ENCODE measurements around the gene KNDC1. TPM values are rescaled to one million over a fixed set of nuclear protein-coding genes. Genes with fewer than 3 reads are reported as not detected.

KNDC1 gene
- total RNA-seq, 6 experiments from 2014 or later, result 0.54 to 11.6 (median 8.2) TPM

DNA sequence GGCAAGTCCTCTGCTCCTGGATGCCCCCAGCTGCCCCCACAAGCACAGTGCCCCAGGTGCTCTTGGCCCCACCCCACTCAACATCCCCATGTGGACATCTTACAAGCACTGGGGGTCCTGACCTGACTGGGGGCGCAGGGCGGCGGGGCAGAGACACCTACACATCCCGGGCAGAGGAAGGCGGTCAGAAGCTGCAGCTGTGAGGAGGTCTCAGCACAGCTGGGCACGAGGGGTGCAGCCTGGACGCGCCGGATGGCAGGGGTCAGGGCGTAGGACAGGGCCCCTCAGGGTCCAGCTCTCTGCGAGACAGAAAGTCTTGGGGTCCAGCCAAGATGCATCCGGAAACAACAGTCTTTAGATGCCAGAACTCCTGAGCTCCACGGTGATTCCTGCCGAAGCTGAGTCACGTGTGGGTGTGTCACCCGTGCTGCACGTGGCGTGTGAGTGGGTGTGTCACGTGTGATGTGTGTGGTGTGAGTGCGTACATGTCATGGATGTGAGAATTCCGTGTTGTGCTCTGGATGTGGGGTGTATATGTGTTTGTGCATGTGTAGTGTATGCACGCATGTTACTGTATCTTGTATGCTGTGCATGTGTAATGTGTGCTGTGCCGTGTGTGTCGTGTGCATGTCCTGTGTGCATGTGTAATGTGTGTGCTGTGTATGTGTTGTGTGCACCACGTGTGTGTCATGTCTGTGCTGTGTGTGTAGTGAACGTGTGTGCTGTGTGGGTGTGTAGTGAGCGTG, 82.8 kb downstream of the KNDC1 start:
- no peak for DNase-seq
- Histone ChIP-seq H3K9me3 (no peaks in the 10 kb centered on the region), H3K4me3 (no peak overlapping the region), H3K4me1 (no peaks in the 10 kb centered on the region), H3K36me3 (no peaks in the 10 kb centered on the region), H3K27ac (no peak overlapping the region), H3K27me3 (peaks cover 0 to 5% of the 10 kb centered on the region in 2 donors)
- ATAC-seq, result no peak
- intact Hi-C loops (cut with DNase I), result no loop called here
- TF ChIP-seq, protein P1, sequence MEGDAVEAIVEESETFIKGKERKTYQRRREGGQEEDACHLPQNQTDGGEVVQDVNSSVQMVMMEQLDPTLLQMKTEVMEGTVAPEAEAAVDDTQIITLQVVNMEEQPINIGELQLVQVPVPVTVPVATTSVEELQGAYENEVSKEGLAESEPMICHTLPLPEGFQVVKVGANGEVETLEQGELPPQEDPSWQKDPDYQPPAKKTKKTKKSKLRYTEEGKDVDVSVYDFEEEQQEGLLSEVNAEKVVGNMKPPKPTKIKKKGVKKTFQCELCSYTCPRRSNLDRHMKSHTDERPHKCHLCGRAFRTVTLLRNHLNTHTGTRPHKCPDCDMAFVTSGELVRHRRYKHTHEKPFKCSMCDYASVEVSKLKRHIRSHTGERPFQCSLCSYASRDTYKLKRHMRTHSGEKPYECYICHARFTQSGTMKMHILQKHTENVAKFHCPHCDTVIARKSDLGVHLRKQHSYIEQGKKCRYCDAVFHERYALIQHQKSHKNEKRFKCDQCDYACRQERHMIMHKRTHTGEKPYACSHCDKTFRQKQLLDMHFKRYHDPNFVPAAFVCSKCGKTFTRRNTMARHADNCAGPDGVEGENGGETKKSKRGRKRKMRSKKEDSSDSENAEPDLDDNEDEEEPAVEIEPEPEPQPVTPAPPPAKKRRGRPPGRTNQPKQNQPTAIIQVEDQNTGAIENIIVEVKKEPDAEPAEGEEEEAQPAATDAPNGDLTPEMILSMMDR (IDR thresholded peaks at IDR 0.05), result no peak
- TF ChIP-seq POLR2A (IDR thresholded peaks at IDR 0.05), result no peak
- 62% methylated on average over 20 of the region's 27 CpGs for WGBS (ENCODE audit: insufficient coverage, low coverage, low lambda C conversion rate, missing lambda C conversion rate)

DNA sequence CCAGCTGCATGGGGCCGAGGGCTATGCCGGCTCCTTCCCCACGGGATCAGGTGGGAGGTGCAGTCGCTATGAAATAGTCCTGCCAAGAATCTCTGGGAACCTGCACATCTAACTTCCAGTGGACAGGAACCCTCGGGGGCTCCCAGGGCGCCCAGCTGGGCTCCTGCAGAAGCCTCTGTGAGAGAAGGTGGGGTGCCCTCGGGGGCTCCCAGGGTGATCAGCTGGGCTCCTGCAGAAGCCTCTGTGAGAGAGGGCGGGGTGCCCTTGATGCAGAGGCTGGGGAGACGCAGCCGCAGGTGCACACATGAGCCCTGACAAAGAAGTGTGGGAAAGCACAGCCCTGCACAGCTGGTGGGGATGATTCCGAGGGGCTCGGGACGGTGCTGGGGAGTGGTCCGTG, 83.6 kb downstream of the KNDC1 start:
- no peaks in the 10 kb centered on the region for H3K4me1 ChIP-seq
- WGBS (ENCODE audit: insufficient coverage, low coverage, low lambda C conversion rate, missing lambda C conversion rate), result 65% methylated on average over 10 of the region's 14 CpGs
- H3K27ac ChIP-seq, result no peak overlapping the region
- peaks cover 0 to 5% of the 10 kb centered on the region in 2 donors for H3K27me3 ChIP-seq
- intact Hi-C loops (cut with DNase I), result no loop called here
- ATAC-seq (no peak), DNase-seq (no peak)
- no peaks in the 10 kb centered on the region for H3K36me3 ChIP-seq
- no peak overlapping the region for H3K4me3 ChIP-seq
- no peak for TF ChIP-seq POLR2A (IDR thresholded peaks at IDR 0.05)
- TF ChIP-seq, protein P1 (IDR thresholded peaks at IDR 0.05), result no peak
- H3K9me3 ChIP-seq, result no peaks in the 10 kb centered on the region

DNA sequence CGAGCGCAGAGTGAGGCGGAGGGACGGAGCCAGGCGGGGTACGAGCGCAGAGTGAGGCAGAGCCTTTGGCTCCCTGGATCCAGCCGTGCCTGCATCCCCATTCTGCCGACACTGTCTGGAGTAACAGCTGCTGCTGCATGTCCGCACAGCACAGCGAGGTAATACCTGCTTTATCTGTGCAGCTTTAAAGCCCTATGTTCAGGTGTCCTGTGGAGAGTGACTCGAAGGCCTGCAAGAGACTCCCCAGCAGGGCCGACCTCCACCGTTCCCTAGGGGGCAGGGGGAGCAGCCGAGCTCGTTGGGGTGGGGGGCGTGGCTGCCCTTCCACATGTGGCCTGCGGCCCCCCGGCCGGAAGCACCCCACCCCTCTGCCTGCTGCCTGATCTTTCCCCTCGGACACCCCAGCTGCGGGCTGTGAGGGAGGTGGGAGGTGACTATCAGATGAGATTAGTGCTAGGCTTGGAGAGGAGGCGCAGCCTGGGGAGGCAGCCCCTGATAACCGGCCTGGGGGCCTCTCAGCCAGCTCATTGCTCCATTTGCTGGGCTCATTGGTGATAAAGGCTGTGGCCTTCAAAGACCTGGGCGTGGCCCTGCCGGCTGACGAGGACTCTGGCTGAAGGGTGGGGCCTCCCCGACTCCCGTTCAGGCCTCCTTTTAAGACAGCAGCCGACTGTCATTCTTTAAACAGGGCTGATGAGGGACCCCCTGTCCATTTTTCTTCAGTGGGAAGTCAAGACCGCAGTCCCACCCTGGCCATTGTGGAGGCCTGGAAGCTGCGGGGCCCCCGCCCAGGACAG, 85.6 kb downstream of the KNDC1 start:
- H3K27ac ChIP-seq, result no peak overlapping the region
- intact Hi-C loops (cut with DNase I), result no loop called here
- H3K36me3 ChIP-seq, result no peaks in the 10 kb centered on the region
- H3K4me3 ChIP-seq, result no peak overlapping the region
- DNase-seq, result no peak
- no peaks in the 10 kb centered on the region for H3K9me3 ChIP-seq
- no CpG with 5 or more reads among the region's 33 CpGs for WGBS (ENCODE audit: insufficient coverage, low coverage, low lambda C conversion rate, missing lambda C conversion rate)
- no peak for TF ChIP-seq POLR2A (IDR thresholded peaks at IDR 0.05)
- TF ChIP-seq, protein P1 (IDR thresholded peaks at IDR 0.05), result no peak
- no peak for ATAC-seq
- no peaks in the 10 kb centered on the region for H3K4me1 ChIP-seq
- H3K27me3 ChIP-seq, result peaks cover 0 to 5% of the 10 kb centered on the region in 2 donors

DNA sequence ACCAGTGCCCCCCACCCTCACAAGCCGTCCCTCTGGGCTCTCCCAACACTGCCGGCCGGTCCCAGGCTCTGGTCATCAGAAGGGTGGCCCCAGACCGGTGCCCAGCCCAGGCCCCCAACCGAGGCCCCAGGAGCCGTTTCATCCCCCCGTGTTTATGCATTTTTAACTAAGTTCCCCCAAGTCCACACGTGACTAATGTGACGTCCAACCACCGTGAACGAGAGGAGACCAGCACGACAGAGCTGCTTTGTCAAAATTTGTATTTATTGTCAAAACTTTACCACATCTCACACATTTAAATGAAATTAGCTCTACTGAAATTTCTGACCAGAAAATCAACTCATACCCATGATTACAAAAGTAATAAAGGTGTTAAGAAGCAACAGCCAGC, 86.2 kb downstream of the KNDC1 start:
- no peak overlapping the region for H3K4me3 ChIP-seq
- no peaks in the 10 kb centered on the region for H3K4me1 ChIP-seq
- peaks cover 0 to 5% of the 10 kb centered on the region in 2 donors for H3K27me3 ChIP-seq
- intact Hi-C loops (cut with DNase I), result no loop called here
- no peak overlapping the region for H3K27ac ChIP-seq
- ATAC-seq (no peak), DNase-seq (no peak)
- no peaks in the 10 kb centered on the region for H3K9me3 ChIP-seq
- H3K36me3 ChIP-seq, result no peaks in the 10 kb centered on the region
- TF ChIP-seq, protein P1 (IDR thresholded peaks at IDR 0.05), result no peak
- TF ChIP-seq POLR2A (IDR thresholded peaks at IDR 0.05), result no peak
- WGBS (ENCODE audit: insufficient coverage, low coverage, low lambda C conversion rate, missing lambda C conversion rate), result 41% methylated on average over 6 of the region's 12 CpGs

Data from right lobe of liver (tissue), 6 donors.